ENCODE measurements around the gene LRIG1. TPM values are rescaled to one million over a fixed set of nuclear protein-coding genes. Genes with fewer than 3 reads are reported as not detected.
A peak's percentile ranks its signal among the peaks of the same experiment; 100 is the strongest.

LRIG1 gene
- total RNA-seq, 1 donor from 2014 or later, result 111 TPM

DNA sequence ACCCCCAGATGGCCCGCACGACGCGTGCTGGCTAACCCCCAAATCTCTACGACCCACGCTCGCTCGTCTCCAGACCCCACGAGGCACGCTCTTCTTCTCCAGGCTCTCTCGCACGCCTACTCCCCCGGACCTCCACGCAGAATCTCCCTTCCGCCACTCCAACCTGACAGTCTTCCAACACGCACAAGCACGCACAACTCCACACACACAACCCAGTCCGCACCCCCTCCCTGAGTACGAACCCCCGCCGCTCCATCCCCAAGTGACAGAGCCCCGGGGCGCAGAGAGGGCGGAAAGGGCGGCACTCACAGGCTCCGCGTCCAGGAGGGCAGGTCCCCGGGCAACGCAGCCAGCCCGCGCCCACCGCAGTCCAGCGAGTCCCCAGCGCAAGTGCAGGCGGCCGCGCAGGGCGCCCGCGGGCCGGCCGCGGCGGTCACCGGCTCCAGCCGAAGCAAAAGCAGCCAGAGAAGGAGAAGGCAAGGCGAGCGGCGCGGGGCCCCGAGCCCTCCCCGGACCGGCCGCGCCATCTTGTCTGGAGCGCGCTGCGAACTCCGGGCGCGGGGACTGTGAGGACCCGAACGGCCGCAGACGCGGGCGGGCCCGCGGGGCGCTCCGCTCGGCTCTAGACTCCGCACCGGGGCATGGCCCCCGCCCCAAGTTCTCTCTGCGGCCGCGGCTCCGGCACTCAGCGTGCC, 794 bp downstream of the LRIG1 start:
- Mint-ChIP-seq H3K9me3 (ENCODE audit: low read depth) (no peaks in the 10 kb centered on the region), H3K4me1 (ENCODE audit: low read depth) (peaks cover 67% of the 10 kb centered on the region), H3K27me3 (ENCODE audit: low read depth) (no peaks in the 10 kb centered on the region), H3K27ac (ENCODE audit: unreplicated experiment) (peak overlapping the region; percentile 97), H3K36me3 (ENCODE audit: low read depth) (peaks cover 3% of the 10 kb centered on the region), H3K4me3 (ENCODE audit: unreplicated experiment) (peak overlapping the region; percentile 99)
- no peak for DNase-seq (ENCODE audit: low spot score)
- TF ChIP-seq, protein P1, sequence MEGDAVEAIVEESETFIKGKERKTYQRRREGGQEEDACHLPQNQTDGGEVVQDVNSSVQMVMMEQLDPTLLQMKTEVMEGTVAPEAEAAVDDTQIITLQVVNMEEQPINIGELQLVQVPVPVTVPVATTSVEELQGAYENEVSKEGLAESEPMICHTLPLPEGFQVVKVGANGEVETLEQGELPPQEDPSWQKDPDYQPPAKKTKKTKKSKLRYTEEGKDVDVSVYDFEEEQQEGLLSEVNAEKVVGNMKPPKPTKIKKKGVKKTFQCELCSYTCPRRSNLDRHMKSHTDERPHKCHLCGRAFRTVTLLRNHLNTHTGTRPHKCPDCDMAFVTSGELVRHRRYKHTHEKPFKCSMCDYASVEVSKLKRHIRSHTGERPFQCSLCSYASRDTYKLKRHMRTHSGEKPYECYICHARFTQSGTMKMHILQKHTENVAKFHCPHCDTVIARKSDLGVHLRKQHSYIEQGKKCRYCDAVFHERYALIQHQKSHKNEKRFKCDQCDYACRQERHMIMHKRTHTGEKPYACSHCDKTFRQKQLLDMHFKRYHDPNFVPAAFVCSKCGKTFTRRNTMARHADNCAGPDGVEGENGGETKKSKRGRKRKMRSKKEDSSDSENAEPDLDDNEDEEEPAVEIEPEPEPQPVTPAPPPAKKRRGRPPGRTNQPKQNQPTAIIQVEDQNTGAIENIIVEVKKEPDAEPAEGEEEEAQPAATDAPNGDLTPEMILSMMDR (IDR thresholded peaks at IDR 0.05), result no peak

DNA sequence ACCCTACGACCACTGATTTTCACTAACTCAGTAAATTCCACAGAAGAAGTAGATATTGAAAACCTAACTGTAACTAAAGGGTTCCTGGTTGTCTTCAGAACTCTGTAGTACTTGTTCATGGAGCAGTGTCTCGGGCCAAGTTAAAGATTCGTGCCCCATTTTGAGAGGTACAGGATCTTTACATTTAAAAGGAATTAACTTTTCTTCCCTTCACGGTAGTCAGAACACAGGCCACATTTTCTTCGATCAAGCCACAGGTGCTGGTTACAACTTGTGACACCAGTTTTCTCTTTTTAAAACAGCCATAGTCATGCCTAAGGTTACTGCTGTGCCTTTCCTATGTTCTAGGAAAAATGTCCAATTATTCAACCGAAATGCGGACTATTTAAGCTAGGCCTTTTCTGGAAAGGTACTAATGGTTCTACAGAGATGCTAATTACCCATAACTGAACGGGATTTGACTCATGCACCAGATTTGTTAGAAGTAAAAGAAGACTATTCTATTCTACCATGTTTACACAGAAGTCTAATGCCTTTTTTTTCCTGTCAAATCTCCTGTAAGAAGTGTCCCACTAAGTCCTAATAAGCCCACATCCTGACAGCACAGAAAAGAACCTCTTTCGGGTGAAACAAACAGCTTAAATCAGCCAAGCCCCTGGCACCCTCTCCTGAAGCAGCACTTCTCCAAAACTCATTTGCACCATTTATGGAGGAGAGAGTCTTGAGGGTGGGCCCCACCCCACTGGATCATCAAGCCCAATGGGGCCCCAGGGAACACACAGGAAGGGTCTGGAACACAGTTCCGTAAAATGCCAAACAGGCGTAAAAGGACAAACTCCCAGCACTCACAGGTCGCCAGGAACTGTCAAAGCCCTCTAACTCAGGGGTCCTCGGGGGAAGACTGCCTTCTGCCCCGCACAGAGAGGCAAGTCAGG, 1.9 kb downstream of the LRIG1 start:
- no peaks in the 10 kb centered on the region for H3K9me3 Mint-ChIP-seq (ENCODE audit: low read depth)
- H3K4me3 Mint-ChIP-seq (ENCODE audit: unreplicated experiment), result peak overlapping the region; percentile 99
- no peak for DNase-seq (ENCODE audit: low spot score)
- peak overlapping the region; percentile 97 for H3K27ac Mint-ChIP-seq (ENCODE audit: unreplicated experiment)
- TF ChIP-seq, protein P1 (IDR thresholded peaks at IDR 0.05), result no peak
- H3K4me1 Mint-ChIP-seq (ENCODE audit: low read depth), result peaks cover 77% of the 10 kb centered on the region
- H3K27me3 Mint-ChIP-seq (ENCODE audit: low read depth), result no peaks in the 10 kb centered on the region
- H3K36me3 Mint-ChIP-seq (ENCODE audit: low read depth), result peaks cover 3% of the 10 kb centered on the region

DNA sequence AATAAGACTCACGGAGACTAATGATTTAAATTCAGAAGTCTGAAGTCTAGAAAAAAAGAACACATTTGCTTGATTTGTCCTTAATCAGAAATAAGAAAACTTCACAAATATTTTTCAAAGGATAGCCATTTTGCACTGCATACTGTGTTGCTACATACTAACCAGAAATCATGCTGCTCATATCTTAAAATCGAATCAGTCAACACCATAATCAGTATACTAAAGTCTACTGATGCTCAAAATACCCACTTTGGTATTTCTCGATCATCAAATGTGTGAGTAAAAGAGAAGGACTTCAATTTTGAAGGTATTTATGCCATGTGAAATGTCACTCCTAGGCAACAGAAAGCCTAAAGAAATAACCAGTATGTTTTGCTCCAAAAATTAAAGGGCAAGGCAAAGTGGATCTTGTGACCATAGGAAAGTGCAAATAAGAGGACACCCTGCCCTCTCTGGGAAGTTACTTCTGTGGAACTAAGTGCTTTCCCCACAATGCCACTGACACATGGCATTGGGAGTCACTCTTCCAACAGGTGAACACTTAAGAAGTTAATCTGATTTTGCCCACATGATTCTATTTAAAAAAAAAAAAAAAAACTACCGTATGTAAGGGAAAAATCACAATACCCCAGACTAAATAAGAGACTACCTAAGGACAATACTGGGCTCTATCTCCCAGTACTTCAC, 2.7 kb downstream of the LRIG1 start:
- DNase-seq (ENCODE audit: low spot score), result no peak
- H3K4me1 Mint-ChIP-seq (ENCODE audit: low read depth), result peaks cover 78% of the 10 kb centered on the region
- H3K9me3 Mint-ChIP-seq (ENCODE audit: low read depth), result no peaks in the 10 kb centered on the region
- H3K27me3 Mint-ChIP-seq (ENCODE audit: low read depth), result no peaks in the 10 kb centered on the region
- H3K36me3 Mint-ChIP-seq (ENCODE audit: low read depth), result peaks cover 4% of the 10 kb centered on the region
- TF ChIP-seq, protein P1 (IDR thresholded peaks at IDR 0.05), result no peak
- peak overlapping the region; percentile 97 for H3K27ac Mint-ChIP-seq (ENCODE audit: unreplicated experiment)
- H3K4me3 Mint-ChIP-seq (ENCODE audit: unreplicated experiment), result peak overlapping the region; percentile 99

DNA sequence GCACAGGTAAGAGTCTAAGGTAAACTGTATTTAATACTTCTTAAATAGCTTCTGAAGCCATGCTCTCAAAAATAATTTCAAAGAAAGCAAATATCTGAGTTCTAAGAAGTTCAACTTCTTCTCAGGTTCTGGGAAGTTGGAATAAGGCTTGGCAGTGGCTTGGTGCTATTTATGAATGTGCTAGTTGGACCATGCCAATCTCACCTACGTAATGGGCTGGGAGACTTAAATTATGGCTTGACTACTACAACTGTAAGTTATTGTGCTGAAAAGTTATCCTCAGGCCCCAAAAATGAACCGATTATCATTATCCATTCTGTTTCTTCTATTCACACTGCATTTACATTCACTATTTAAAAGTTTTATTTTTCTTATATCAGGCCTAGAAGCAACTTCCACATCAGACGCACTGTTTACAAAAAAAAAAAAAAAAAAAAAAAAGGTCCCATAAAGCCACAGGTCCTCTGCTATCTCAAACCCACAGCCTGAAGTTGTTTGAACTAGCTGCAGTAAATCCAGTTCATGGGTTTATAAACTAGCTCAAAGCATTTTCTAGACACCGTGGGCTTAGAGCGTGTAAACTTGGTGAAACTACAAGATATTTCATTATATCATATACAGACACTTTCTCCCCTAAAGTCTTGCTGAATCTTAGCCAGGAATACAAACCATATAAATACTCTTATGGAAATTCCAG, 3.4 kb downstream of the LRIG1 start:
- peak overlapping the region; percentile 97 for H3K27ac Mint-ChIP-seq (ENCODE audit: unreplicated experiment)
- no peaks in the 10 kb centered on the region for H3K27me3 Mint-ChIP-seq (ENCODE audit: low read depth)
- peaks cover 4% of the 10 kb centered on the region for H3K36me3 Mint-ChIP-seq (ENCODE audit: low read depth)
- H3K9me3 Mint-ChIP-seq (ENCODE audit: low read depth), result no peaks in the 10 kb centered on the region
- H3K4me1 Mint-ChIP-seq (ENCODE audit: low read depth), result peaks cover 79% of the 10 kb centered on the region
- TF ChIP-seq, protein P1 (IDR thresholded peaks at IDR 0.05), result no peak
- no peak for DNase-seq (ENCODE audit: low spot score)
- peak overlapping the region; percentile 99 for H3K4me3 Mint-ChIP-seq (ENCODE audit: unreplicated experiment)
